ENCODE results near the gene SVOPL. TPM values are rescaled to one million over a fixed set of nuclear protein-coding genes. Genes with fewer than 3 reads are reported as not detected.

The SVOPL gene
- total RNA-seq, 1 donor from 2014 or later = 1.1 TPM

DNA sequence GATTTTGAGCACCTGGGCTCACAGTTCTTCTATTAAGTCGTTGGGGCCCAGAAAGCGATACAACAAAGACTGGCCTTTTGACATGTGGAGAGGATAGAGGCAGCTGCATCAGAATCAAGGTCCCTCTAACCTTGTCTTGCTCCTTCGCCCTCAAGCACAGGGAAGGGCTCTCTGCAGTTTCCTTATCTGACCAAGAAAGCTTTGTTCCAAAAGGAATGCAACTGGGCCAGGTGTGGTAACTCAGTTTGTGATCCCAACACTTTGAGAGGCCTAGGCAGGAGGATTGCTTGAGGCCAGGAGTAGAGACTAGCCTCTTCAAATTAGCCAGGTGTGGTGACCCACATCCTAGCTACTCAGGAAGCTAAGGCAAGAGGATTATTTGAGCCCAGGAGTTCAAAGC lies 32.2 kb downstream of the SVOPL start:
- Mint-ChIP-seq H3K4me3 (no peak overlapping the region), H3K27me3 (ENCODE audit: low read depth) (no peaks in the 10 kb centered on the region), H3K4me1 (peaks cover 37% of the 10 kb centered on the region), H3K27ac (peak overlapping the region; percentile 59), H3K9me3 (peaks cover 18% of the 10 kb centered on the region), H3K36me3 (peaks cover 9% of the 10 kb centered on the region)
- no peak for DNase-seq (ENCODE audit: low spot score in 2 of 2, unreplicated experiment in 2 of 2)
- TF ChIP-seq, protein P1, sequence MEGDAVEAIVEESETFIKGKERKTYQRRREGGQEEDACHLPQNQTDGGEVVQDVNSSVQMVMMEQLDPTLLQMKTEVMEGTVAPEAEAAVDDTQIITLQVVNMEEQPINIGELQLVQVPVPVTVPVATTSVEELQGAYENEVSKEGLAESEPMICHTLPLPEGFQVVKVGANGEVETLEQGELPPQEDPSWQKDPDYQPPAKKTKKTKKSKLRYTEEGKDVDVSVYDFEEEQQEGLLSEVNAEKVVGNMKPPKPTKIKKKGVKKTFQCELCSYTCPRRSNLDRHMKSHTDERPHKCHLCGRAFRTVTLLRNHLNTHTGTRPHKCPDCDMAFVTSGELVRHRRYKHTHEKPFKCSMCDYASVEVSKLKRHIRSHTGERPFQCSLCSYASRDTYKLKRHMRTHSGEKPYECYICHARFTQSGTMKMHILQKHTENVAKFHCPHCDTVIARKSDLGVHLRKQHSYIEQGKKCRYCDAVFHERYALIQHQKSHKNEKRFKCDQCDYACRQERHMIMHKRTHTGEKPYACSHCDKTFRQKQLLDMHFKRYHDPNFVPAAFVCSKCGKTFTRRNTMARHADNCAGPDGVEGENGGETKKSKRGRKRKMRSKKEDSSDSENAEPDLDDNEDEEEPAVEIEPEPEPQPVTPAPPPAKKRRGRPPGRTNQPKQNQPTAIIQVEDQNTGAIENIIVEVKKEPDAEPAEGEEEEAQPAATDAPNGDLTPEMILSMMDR (IDR thresholded peaks at IDR 0.05; ENCODE audit: unreplicated experiment) = no peak

DNA sequence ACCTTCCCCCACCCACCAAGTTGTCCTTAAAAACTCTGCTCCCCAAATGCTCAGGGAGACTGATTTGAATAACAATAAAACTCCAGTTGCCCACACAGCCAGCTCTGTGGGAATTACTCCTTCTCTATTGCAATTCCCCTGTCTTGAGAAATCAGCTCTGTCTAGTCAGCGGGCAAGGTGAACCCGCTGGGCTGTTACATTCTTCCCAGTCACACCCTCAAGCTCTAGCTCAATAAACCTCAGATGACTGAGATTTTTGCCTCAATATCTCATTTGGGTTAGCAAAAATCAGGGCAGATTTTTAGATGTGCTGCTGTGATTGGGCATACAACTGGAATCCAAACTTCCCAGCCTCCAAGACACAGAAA lies 32.9 kb downstream of the SVOPL start:
- peaks cover 18% of the 10 kb centered on the region for H3K9me3 Mint-ChIP-seq
- H3K27me3 Mint-ChIP-seq (ENCODE audit: low read depth) = no peaks in the 10 kb centered on the region
- H3K27ac Mint-ChIP-seq = peak overlapping the region; percentile 91
- TF ChIP-seq, protein P1 (IDR thresholded peaks at IDR 0.05; ENCODE audit: unreplicated experiment) = no peak
- H3K4me3 Mint-ChIP-seq = no peak overlapping the region
- peaks cover 44% of the 10 kb centered on the region for H3K4me1 Mint-ChIP-seq
- DNase-seq (ENCODE audit: low spot score in 2 of 2, unreplicated experiment in 2 of 2) = no peak
- H3K36me3 Mint-ChIP-seq = peaks cover 9% of the 10 kb centered on the region

DNA sequence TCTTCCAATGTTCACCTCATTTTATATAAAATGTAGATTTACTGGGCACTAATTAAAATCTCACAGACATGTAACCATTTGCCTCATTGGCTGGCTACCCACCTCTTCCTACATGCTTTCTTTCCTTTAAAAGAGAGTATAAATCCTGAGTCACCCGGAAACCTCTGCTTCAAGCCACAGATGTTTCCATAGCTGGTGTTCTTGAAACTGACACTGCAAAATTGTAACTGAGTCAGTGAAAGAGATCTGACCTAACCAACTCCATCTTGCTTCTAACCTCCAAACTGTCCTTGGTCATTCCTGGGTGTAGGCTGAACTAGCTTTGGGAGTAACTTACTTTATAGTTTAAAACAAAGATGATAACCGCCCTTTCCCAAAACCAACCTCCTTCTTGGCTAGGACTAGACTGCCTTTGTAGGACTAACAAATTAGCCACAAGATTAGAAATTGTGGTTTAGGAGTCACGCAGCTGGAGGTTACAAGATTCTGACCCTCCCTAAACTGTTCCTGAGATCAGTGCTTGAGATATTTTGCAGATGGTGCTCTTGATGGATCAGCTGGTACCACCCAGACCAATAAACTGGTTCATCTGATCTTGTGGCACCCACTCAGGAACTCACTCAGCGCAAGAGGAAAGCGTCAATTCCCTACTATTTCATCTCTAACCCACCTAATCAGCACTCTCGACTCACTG lies 33.5 kb downstream of the SVOPL start:
- TF ChIP-seq, protein P1 (IDR thresholded peaks at IDR 0.05; ENCODE audit: unreplicated experiment) = no peak
- H3K4me3 Mint-ChIP-seq = no peak overlapping the region
- H3K27me3 Mint-ChIP-seq (ENCODE audit: low read depth) = no peaks in the 10 kb centered on the region
- H3K9me3 Mint-ChIP-seq = peaks cover 18% of the 10 kb centered on the region
- DNase-seq (ENCODE audit: low spot score in 2 of 2, unreplicated experiment in 2 of 2) = no peak
- peaks cover 9% of the 10 kb centered on the region for H3K36me3 Mint-ChIP-seq
- peak overlapping the region; percentile 91 for H3K27ac Mint-ChIP-seq
- H3K4me1 Mint-ChIP-seq = peaks cover 49% of the 10 kb centered on the region

DNA sequence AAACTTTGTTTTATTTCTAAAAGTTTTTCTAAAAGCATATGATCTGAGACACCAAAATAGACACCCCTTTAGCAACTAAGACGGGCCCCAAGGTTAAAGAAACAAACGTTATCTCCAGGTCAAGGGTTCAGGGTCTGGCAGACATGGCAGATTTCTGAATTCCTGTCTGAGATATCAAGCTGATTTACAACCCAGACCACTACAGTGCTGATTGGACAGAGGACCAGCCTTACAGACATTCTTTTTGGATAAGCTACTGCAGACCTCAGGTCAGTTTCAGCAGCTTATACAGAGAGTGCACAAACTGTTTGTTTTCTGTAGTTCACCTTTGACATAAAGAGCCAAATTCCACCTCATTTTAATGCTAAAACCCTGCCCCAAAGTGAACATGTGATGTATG lies 34.8 kb downstream of the SVOPL start:
- peaks cover 18% of the 10 kb centered on the region for H3K9me3 Mint-ChIP-seq
- TF ChIP-seq, protein P1 (IDR thresholded peaks at IDR 0.05; ENCODE audit: unreplicated experiment) = no peak
- peaks cover 62% of the 10 kb centered on the region for H3K4me1 Mint-ChIP-seq
- H3K36me3 Mint-ChIP-seq = peaks cover 9% of the 10 kb centered on the region
- peak overlapping the region; percentile 91 for H3K27ac Mint-ChIP-seq
- H3K4me3 Mint-ChIP-seq = peak overlapping the region; percentile 20
- H3K27me3 Mint-ChIP-seq (ENCODE audit: low read depth) = no peaks in the 10 kb centered on the region
- no peak for DNase-seq (ENCODE audit: low spot score in 2 of 2, unreplicated experiment in 2 of 2)

DNA sequence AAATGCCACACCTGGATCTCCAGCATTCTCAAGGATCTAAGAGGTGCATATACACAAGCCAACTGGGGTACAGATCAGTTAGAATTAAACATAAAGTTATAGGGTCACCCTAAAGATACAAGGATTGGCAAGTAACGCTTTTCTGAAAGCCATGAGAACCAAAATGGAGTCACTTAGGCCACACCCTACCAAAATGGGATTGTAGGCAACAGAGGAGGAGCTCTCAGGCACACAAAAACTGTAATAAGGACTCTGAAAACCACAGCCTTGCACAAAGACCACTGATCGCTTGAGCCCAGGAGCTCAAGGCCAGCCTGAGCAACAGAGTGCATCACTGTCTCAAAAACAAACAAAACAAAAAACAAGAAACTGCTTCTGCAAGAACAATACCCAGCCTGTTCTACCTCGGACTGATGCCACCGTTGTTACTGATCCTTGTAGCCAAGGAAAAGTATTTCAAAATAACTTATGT lies 35.5 kb downstream of the SVOPL start:
- TF ChIP-seq, protein P1 (IDR thresholded peaks at IDR 0.05; ENCODE audit: unreplicated experiment) = no peak
- Mint-ChIP-seq H3K4me1 (peaks cover 69% of the 10 kb centered on the region), H3K27ac (peak overlapping the region; percentile 91), H3K4me3 (no peak overlapping the region), H3K9me3 (peaks cover 18% of the 10 kb centered on the region), H3K27me3 (ENCODE audit: low read depth) (no peaks in the 10 kb centered on the region), H3K36me3 (peaks cover 9% of the 10 kb centered on the region)
- no peak for DNase-seq (ENCODE audit: low spot score in 2 of 2, unreplicated experiment in 2 of 2)
